ENCODE results near the gene PCARE. TPM values are rescaled to one million over a fixed set of nuclear protein-coding genes. Genes with fewer than 3 reads are reported as not detected.

Gene PCARE
- total RNA-seq, 1 donor from 2014 or later, result not detected

DNA sequence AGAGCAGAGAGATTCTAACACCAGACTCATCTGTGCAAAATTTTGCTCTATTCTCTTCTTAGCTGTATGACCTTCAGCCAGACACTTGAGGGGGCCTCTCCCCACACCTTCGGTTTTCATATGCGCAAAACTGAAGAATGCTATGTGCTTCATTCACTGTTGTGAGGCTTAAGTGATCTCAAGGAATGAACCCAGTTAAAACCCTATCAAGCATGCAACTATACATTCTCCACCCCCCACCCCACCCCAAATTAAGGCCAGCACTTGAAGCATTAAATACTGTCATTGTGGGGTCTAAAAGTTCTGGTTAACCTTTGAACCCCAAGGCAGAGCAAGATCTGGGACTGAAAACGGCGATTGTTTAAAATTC is 10.0 kb downstream of the PCARE start:
- no peaks in the 10 kb centered on the region for H3K27me3 ChIP-seq (ENCODE audit: control insufficient read depth, insufficient read depth, low read length)
- no peak for DNase-seq (ENCODE audit: low read depth)
- no peak overlapping the region for H3K4me3 ChIP-seq (ENCODE audit: low read depth, low read length)
- TF ChIP-seq, protein P1, sequence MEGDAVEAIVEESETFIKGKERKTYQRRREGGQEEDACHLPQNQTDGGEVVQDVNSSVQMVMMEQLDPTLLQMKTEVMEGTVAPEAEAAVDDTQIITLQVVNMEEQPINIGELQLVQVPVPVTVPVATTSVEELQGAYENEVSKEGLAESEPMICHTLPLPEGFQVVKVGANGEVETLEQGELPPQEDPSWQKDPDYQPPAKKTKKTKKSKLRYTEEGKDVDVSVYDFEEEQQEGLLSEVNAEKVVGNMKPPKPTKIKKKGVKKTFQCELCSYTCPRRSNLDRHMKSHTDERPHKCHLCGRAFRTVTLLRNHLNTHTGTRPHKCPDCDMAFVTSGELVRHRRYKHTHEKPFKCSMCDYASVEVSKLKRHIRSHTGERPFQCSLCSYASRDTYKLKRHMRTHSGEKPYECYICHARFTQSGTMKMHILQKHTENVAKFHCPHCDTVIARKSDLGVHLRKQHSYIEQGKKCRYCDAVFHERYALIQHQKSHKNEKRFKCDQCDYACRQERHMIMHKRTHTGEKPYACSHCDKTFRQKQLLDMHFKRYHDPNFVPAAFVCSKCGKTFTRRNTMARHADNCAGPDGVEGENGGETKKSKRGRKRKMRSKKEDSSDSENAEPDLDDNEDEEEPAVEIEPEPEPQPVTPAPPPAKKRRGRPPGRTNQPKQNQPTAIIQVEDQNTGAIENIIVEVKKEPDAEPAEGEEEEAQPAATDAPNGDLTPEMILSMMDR (IDR thresholded peaks at IDR 0.05; ENCODE audit: insufficient read depth, low read length, poor library complexity, severe bottlenecking), result no peak
- H3K36me3 ChIP-seq (ENCODE audit: control insufficient read depth, insufficient read depth, low read length), result no peaks in the 10 kb centered on the region

DNA sequence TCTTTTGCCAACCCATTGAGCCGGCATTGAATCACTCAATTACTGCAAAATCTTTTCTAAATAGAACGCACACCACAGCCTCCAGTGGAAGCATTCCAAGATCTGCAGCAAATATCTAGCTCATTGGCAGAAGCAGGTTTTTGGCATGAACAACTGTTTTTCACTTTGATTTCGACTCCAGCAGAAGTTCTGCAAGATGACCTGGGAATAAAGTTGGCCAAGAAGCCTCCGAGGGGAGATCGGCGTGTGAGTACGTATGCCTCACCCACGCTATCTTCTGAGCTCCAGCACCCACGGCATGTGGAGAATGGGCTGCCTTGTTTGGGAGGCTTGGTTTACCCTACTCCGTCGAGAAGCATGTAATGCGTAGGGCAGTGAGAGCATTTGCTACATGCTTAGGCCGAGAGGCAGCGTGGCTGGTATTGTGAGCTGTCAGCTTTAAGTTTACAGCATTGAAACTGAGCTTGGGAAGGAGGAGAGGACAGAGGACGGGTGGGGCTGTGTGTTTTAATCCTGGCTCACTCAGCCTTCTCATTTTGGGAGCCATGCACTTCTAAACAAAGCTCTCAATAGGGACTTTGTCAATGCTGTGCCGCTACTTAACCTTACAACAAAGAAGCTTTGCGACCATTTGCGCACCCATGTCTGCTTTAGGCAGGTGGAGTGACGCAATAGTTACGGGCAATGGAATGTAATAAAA is 10.5 kb downstream of the PCARE start:
- DNase-seq (ENCODE audit: low read depth), result no peak
- TF ChIP-seq, protein P1 (IDR thresholded peaks at IDR 0.05; ENCODE audit: insufficient read depth, low read length, poor library complexity, severe bottlenecking), result no peak
- Histone ChIP-seq H3K27me3 (ENCODE audit: control insufficient read depth, insufficient read depth, low read length) (no peaks in the 10 kb centered on the region), H3K4me3 (ENCODE audit: low read depth, low read length) (no peak overlapping the region), H3K36me3 (ENCODE audit: control insufficient read depth, insufficient read depth, low read length) (no peaks in the 10 kb centered on the region)

DNA sequence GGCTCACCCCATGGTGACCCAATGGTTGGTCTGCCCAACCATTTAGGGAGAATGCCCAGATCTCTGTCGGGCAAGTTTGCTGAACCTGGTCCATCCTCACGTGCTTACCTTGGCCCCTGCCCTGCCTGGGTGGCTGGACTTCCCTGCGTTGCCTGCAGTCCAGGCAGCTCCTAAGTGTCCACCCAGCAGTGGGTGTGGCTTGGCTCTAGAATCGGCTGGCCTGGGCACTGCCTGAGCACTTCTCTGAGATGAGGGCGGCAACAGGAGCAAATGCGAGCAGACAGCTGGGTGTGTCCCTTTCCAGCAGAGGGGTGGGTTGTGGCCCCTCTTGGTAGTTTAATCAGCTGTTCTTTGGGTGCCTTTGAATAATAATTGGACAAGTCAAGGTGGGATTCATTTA is 11.3 kb downstream of the PCARE start:
- H3K4me3 ChIP-seq (ENCODE audit: low read depth, low read length), result no peak overlapping the region
- no peak for DNase-seq (ENCODE audit: low read depth)
- H3K27me3 ChIP-seq (ENCODE audit: control insufficient read depth, insufficient read depth, low read length), result no peaks in the 10 kb centered on the region
- H3K36me3 ChIP-seq (ENCODE audit: control insufficient read depth, insufficient read depth, low read length), result no peaks in the 10 kb centered on the region
- TF ChIP-seq, protein P1 (IDR thresholded peaks at IDR 0.05; ENCODE audit: insufficient read depth, low read length, poor library complexity, severe bottlenecking), result no peak

DNA sequence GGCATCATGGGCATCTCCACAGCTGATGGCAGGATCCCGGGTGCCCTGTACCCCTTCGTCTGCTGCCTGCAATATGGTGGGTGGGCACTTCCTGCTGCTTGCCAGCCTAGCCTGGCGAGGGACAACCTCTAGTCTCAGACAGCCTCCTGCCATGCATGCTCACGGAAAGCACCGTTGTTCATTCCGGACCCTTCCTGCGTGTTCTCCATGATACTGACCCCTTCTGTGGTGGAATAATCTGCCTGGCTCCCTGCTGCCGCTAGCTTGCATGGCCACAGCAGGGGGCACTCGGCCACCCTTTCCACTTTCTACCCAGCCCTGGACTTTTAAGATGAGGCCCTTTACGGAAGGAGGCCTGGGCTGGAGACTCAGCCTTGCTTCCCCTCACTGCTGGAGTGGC is 12.0 kb downstream of the PCARE start:
- no peaks in the 10 kb centered on the region for H3K36me3 ChIP-seq (ENCODE audit: control insufficient read depth, insufficient read depth, low read length)
- no peak overlapping the region for H3K4me3 ChIP-seq (ENCODE audit: low read depth, low read length)
- no peak for DNase-seq (ENCODE audit: low read depth)
- TF ChIP-seq, protein P1 (IDR thresholded peaks at IDR 0.05; ENCODE audit: insufficient read depth, low read length, poor library complexity, severe bottlenecking), result no peak
- no peaks in the 10 kb centered on the region for H3K27me3 ChIP-seq (ENCODE audit: control insufficient read depth, insufficient read depth, low read length)

DNA sequence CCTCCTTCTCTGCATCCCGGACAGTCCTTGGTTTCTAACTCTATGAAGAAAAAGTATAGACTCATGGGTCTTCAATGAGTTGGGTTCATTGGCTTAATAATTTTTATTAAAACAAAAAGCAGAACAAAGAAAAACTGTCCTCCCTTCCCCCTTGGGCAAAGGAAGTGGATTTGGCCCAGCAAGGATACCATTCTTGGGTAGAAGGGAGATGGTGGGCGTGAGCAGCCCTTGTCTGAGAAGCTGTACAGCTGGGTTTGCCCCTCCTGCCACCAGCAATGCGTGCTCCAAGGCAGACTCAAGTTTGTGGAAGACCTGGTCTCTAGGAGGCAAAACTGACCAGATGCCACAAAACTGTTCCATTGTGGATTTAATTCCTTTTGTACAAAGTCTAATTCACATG is 12.7 kb downstream of the PCARE start:
- TF ChIP-seq, protein P1 (IDR thresholded peaks at IDR 0.05; ENCODE audit: insufficient read depth, low read length, poor library complexity, severe bottlenecking), result no peak
- no peak for DNase-seq (ENCODE audit: low read depth)
- Histone ChIP-seq H3K36me3 (ENCODE audit: control insufficient read depth, insufficient read depth, low read length) (no peaks in the 10 kb centered on the region), H3K27me3 (ENCODE audit: control insufficient read depth, insufficient read depth, low read length) (no peaks in the 10 kb centered on the region), H3K4me3 (ENCODE audit: low read depth, low read length) (no peak overlapping the region)

DNA sequence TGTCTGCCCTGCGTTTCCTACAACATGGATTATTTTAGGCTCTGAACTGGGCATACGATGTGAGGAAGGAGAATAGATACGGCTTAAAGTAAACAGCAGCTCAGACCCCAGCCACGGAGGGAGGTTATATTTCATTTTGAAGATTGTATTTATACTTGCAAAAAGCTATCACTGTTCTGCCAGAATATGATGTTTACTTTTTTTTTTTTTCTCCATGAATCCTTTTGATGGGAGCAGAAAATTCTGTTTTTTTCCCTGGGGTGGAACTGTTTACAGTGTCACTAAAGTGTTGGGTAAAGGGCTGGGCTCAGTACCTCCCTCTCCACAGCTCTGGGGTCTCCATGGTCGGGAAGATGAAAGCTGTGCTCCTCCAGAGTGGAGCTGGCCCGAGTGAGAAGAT is 13.1 kb downstream of the PCARE start:
- Histone ChIP-seq H3K27me3 (ENCODE audit: control insufficient read depth, insufficient read depth, low read length) (no peaks in the 10 kb centered on the region), H3K36me3 (ENCODE audit: control insufficient read depth, insufficient read depth, low read length) (no peaks in the 10 kb centered on the region), H3K4me3 (ENCODE audit: low read depth, low read length) (no peak overlapping the region)
- DNase-seq (ENCODE audit: low read depth), result no peak
- TF ChIP-seq, protein P1 (IDR thresholded peaks at IDR 0.05; ENCODE audit: insufficient read depth, low read length, poor library complexity, severe bottlenecking), result no peak

All from kidney epithelial cell (primary cell).